SK-N-SH (cell line): ENCODE data around the gene TUBA4B.

ENCODE experiments used
- CHD2 ChIP-seq: fragments of 150-350 bp; IDR thresholded peaks from 2 replicates; pipeline ENCODE4 v1.6.1; 2018; ENCODE audit warnings: low read length; ENCODE audit not compliant: partially characterized antibody
- EP300 ChIP-seq, 2 experiments: IDR thresholded peaks; 2 replicates each; pipeline versions ENCODE4 v1.4.0 to v1.6.1; 2012; ENCODE audit warnings: borderline replicate concordance in 1 of 2, low read depth in 1 of 2, low read length in 1 of 2
- EZH2phosphoT487 ChIP-seq: fragments of 200-600 bp; sonication (generic); IDR thresholded peaks from 2 replicates; pipeline ENCODE4 v1.6.1; 2017; ENCODE audit warnings: low read depth, mixed run types, mild to moderate bottlenecking, antibody characterized with exemption, moderate library complexity, borderline replicate concordance
- GABPA ChIP-seq: IDR thresholded peaks from 2 replicates; pipeline ENCODE4 v1.4.0; 2012; ENCODE audit warnings: low read depth, mild to moderate bottlenecking
- JUND ChIP-seq: IDR thresholded peaks from 2 replicates; pipeline ENCODE4 v1.4.0; 2012
- NRF1 ChIP-seq: IDR thresholded peaks from 2 replicates; pipeline ENCODE4 v1.6.1; 2012; ENCODE audit warnings: low read depth, mild to moderate bottlenecking, low read length
- RCOR1 ChIP-seq: fragments of 150-350 bp; IDR thresholded peaks from 2 replicates; pipeline ENCODE4 v1.6.1; 2017; ENCODE audit warnings: antibody characterized with exemption, low read length
- SIN3A ChIP-seq: IDR thresholded peaks from 2 replicates; pipeline ENCODE4 v1.6.1; 2012; ENCODE audit warnings: low read depth, mild to moderate bottlenecking, low read length, moderate library complexity, borderline replicate concordance
- SMC3 ChIP-seq: IDR thresholded peaks from 2 replicates; pipeline ENCODE4 v1.6.1; 2012; ENCODE audit warnings: low read depth, low read length, improper control_type of control experiment
- YY1 ChIP-seq: IDR thresholded peaks from 2 replicates; pipeline ENCODE4 v1.4.0; 2012; ENCODE audit warnings: low read depth, mild to moderate bottlenecking
- TF ChIP-seq, protein P1 (sequence below): fragments of 150-350 bp; IDR thresholded peaks from 2 replicates; pipeline ENCODE4 v1.6.1; 2016; ENCODE audit warnings: mild to moderate bottlenecking, low read depth, low read length
- TF ChIP-seq, protein P2 (sequence below): fragments of 200-600 bp; sonication (generic); IDR thresholded peaks from 2 replicates; pipeline ENCODE4 v1.6.1; 2017; ENCODE audit warnings: antibody characterized with exemption, mild to moderate bottlenecking, moderate library complexity
- TF ChIP-seq, protein P3 (sequence below): IDR thresholded peaks from 2 replicates; pipeline ENCODE4 v1.6.1; 2012; ENCODE audit warnings: mild to moderate bottlenecking, low read depth, low read length, moderate library complexity

DNA sequence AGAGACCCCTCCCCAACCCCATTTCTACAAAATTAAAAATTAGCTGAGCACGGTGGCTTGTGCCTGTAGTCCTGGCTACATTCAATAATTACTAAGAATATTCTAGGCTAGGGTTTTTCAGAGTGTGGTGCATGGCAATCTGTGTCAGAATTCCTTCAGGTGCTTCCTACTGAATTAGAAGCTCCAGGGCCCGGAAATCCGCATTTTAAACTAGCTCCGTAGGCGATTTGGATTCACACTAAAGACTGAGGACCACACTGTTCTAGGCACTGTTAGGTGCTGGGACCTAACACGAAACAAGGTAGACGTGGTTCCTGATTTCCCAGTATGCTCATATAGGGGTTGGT, 47.1 kb upstream of the TUBA4B start:
- TF ChIP-seq, protein P1, sequence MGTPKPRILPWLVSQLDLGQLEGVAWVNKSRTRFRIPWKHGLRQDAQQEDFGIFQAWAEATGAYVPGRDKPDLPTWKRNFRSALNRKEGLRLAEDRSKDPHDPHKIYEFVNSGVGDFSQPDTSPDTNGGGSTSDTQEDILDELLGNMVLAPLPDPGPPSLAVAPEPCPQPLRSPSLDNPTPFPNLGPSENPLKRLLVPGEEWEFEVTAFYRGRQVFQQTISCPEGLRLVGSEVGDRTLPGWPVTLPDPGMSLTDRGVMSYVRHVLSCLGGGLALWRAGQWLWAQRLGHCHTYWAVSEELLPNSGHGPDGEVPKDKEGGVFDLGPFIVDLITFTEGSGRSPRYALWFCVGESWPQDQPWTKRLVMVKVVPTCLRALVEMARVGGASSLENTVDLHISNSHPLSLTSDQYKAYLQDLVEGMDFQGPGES = no peak
- TF ChIP-seq RCOR1 = no peak
- TF ChIP-seq, protein P2, sequence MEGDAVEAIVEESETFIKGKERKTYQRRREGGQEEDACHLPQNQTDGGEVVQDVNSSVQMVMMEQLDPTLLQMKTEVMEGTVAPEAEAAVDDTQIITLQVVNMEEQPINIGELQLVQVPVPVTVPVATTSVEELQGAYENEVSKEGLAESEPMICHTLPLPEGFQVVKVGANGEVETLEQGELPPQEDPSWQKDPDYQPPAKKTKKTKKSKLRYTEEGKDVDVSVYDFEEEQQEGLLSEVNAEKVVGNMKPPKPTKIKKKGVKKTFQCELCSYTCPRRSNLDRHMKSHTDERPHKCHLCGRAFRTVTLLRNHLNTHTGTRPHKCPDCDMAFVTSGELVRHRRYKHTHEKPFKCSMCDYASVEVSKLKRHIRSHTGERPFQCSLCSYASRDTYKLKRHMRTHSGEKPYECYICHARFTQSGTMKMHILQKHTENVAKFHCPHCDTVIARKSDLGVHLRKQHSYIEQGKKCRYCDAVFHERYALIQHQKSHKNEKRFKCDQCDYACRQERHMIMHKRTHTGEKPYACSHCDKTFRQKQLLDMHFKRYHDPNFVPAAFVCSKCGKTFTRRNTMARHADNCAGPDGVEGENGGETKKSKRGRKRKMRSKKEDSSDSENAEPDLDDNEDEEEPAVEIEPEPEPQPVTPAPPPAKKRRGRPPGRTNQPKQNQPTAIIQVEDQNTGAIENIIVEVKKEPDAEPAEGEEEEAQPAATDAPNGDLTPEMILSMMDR = no peak
- TF ChIP-seq EZH2phosphoT487 = no peak
- no peak for TF ChIP-seq NRF1
- no peak for TF ChIP-seq SMC3
- no peak for TF ChIP-seq YY1
- TF ChIP-seq CHD2 = no peak
- no peak for TF ChIP-seq SIN3A
- no peak for TF ChIP-seq JUND
- TF ChIP-seq GABPA = no peak
- TF ChIP-seq, protein P3, sequence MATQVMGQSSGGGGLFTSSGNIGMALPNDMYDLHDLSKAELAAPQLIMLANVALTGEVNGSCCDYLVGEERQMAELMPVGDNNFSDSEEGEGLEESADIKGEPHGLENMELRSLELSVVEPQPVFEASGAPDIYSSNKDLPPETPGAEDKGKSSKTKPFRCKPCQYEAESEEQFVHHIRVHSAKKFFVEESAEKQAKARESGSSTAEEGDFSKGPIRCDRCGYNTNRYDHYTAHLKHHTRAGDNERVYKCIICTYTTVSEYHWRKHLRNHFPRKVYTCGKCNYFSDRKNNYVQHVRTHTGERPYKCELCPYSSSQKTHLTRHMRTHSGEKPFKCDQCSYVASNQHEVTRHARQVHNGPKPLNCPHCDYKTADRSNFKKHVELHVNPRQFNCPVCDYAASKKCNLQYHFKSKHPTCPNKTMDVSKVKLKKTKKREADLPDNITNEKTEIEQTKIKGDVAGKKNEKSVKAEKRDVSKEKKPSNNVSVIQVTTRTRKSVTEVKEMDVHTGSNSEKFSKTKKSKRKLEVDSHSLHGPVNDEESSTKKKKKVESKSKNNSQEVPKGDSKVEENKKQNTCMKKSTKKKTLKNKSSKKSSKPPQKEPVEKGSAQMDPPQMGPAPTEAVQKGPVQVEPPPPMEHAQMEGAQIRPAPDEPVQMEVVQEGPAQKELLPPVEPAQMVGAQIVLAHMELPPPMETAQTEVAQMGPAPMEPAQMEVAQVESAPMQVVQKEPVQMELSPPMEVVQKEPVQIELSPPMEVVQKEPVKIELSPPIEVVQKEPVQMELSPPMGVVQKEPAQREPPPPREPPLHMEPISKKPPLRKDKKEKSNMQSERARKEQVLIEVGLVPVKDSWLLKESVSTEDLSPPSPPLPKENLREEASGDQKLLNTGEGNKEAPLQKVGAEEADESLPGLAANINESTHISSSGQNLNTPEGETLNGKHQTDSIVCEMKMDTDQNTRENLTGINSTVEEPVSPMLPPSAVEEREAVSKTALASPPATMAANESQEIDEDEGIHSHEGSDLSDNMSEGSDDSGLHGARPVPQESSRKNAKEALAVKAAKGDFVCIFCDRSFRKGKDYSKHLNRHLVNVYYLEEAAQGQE = no peak
- TF ChIP-seq EP300 (IDR thresholded peaks at IDR 0.05; ENCODE audit: borderline replicate concordance in 1 of 2, low read depth in 1 of 2, low read length in 1 of 2) = no peak
